B cell (primary cell): ENCODE data around the gene LTA4H. TPM values are rescaled to one million over a fixed set of nuclear protein-coding genes. Genes with fewer than 3 reads are reported as not detected.

Experiments used
- ATAC-seq: fragments of 200-7000 bp; cut with Tn5 transposase; one replicate; pipeline ENCODE4 v1.10.0; 2021; ENCODE audit warnings: low read depth, mild to moderate bottlenecking, moderate number of reproducible peaks, moderate library complexity
- CTCF ChIA-PET: fragments of 350-600 bp; sonication (Branson Sonifier 250); formaldehyde crosslinking; loops from one replicate; lab custom pipeline; 2021; ENCODE audit warnings: antibody characterized with exemption, inconsistent platforms; lab: Charles Lee
- POLR2A ChIA-PET: fragments of 350-600 bp; sonication (Branson Sonifier 250); formaldehyde crosslinking; loops from one replicate; lab custom pipeline; 2021; ENCODE audit warnings: antibody characterized with exemption; lab: Charles Lee
- DNase-seq: peaks from one replicate; pipeline ENCODE4 v3.0.0; 2013
- H2AFZ ChIP-seq: 2 replicates; pipeline ENCODE4 v1.6.1; 2012; ENCODE audit warnings: mild to moderate bottlenecking, low read depth, low read length; ENCODE audit not compliant: insufficient read depth, poor library complexity, severe bottlenecking
- H3K27ac ChIP-seq, 2 donors: 1 replicate in 1 of 2; 2 replicates in 1 of 2; pipeline ENCODE4 v1.5.1; 2012 to 2013; ENCODE audit warnings: low read length in 2 of 2, mild to moderate bottlenecking in 2 of 2, moderate library complexity in 1 of 2
- H3K27me3 ChIP-seq, 4 experiments: fragments of 200-600 bp in 1 of 4; sonication (generic) in 1 of 4; replicated peaks in 1 of 4; 1 replicate in 2 of 4; 2 replicates in 2 of 4; pipeline versions ENCODE4 v1.6.1 to v1.7.0; 2013 to 2016; ENCODE audit warnings: low read length in 3 of 4, mild to moderate bottlenecking in 2 of 4, mixed read lengths in 1 of 4, moderate library complexity in 1 of 4; ENCODE audit not compliant: insufficient read depth in 4 of 4, control insufficient read depth in 3 of 4; ENCODE audit errors: control extremely low read depth in 1 of 4
- H3K36me3 ChIP-seq, 2 experiments: replicated peaks in 1 of 2; 1 replicate in 1 of 2; 2 replicates in 1 of 2; pipeline versions ENCODE4 v1.6.1 to v1.7.1; 2013; ENCODE audit warnings: low read length in 1 of 2; ENCODE audit not compliant: insufficient read depth in 2 of 2, control insufficient read depth in 1 of 2; ENCODE audit errors: control extremely low read depth in 1 of 2, extremely low read depth in 1 of 2
- H3K4me1 ChIP-seq, 2 donors: fragments of 200-600 bp in 1 of 2; sonication (generic) in 1 of 2; 1 replicate in 1 of 2; 2 replicates in 1 of 2; pipeline versions ENCODE4 v1.5.1 to v1.6.1; 2013 to 2017; ENCODE audit warnings: low read length in 2 of 2; ENCODE audit not compliant: control insufficient read depth in 2 of 2, insufficient read depth in 2 of 2
- H3K4me2 ChIP-seq: replicated peaks from 2 replicates; pipeline ENCODE3; 2012; ENCODE audit warnings: mild to moderate bottlenecking, low read depth, low read length; ENCODE audit not compliant: poor library complexity, severe bottlenecking
- H3K4me3 ChIP-seq, 5 experiments: fragments of 200-600 bp in 1 of 5; sonication (generic) in 1 of 5; 1 replicate in 3 of 5; 2 replicates in 2 of 5; pipeline versions ENCODE4 v1.5.1 to v1.7.0; 2011 to 2016; ENCODE audit warnings: low read length in 4 of 5, mild to moderate bottlenecking in 4 of 5, low read depth in 2 of 5, control low read depth in 1 of 5, moderate library complexity in 1 of 5; ENCODE audit not compliant: insufficient read depth in 1 of 5; ENCODE audit errors: control extremely low read depth in 1 of 5, extremely low read depth in 1 of 5
- H3K79me2 ChIP-seq: fragments of 200-600 bp; sonication (generic); one replicate; pipeline ENCODE4 v1.6.0; 2016; ENCODE audit warnings: low read length; ENCODE audit not compliant: control insufficient read depth, insufficient read depth
- H3K9ac ChIP-seq: fragments of 200-600 bp; sonication (generic); 2 replicates; pipeline ENCODE4 v1.6.1; 2017; ENCODE audit warnings: mild to moderate bottlenecking, low read length, moderate library complexity
- H3K9me3 ChIP-seq, 3 donors: one replicate each; pipeline versions ENCODE4 v1.6.1 to v1.7.1; 2013; ENCODE audit warnings: low read length in 2 of 3; ENCODE audit not compliant: control insufficient read depth in 2 of 3, insufficient read depth in 1 of 3; ENCODE audit errors: control extremely low read depth in 1 of 3
- H4K20me1 ChIP-seq: 2 replicates; pipeline ENCODE4 v1.6.0; 2012; ENCODE audit warnings: mild to moderate bottlenecking, low read length; ENCODE audit not compliant: insufficient read depth, control insufficient read depth, poor library complexity, severe bottlenecking
- H3K27ac Mint-ChIP-seq: one replicate; pipeline ENCODE4 v1.8.0; 2021; ENCODE audit warnings: mixed read lengths
- H3K27me3 Mint-ChIP-seq: one replicate; pipeline ENCODE4 v1.8.0; 2021; ENCODE audit warnings: mixed read lengths
- H3K4me1 Mint-ChIP-seq: one replicate; pipeline ENCODE4 v1.8.0; 2021; ENCODE audit warnings: mixed read lengths
- H3K4me3 Mint-ChIP-seq: one replicate; pipeline ENCODE4 v1.8.0; 2021; ENCODE audit warnings: mixed read lengths
- H3K9me3 Mint-ChIP-seq: one replicate; pipeline ENCODE4 v1.8.0; 2022; ENCODE audit warnings: mixed read lengths; ENCODE audit not compliant: insufficient read depth
- EZH2 ChIP-seq: IDR thresholded peaks from 2 replicates; pipeline ENCODE4 v1.6.1; 2012; ENCODE audit warnings: borderline replicate concordance, low read depth, mild to moderate bottlenecking, moderate library complexity, low read length; ENCODE audit not compliant: insufficient read depth, poor library complexity, severe bottlenecking
- WGBS: methylation state at CpG from one replicate; pipeline ENCODE4 v1.1.5; 2013; ENCODE audit warnings: missing lambda C conversion rate; ENCODE audit not compliant: insufficient coverage; 5-methylcytosine and 5-hydroxymethylcytosine counted together
- intact Hi-C: fragments of 100-400 bp; cut with micrococcal nuclease; formaldehyde crosslinking; loops from one replicate; pipeline ENCODE4 v1.10.0; 2022
- polyA plus RNA-seq: library from polyadenylated mRNA; depleted of rRNA; stranded (reverse); fragments of >200 nt; gene quantifications from 2 replicates; pipeline ENCODE4 v1.2.3, GENCODE V29; 2012
- total RNA-seq, 2 donors: library from RNA; stranded (reverse); fragments of 120-200 nt in 1 of 2; gene quantifications; 1 replicate in 1 of 2; 2 replicates in 1 of 2; pipeline versions ENCODE4 v1.2.3 to v1.2.4, GENCODE V29; 2013 to 2022
- TF ChIP-seq, protein P1 (sequence below): fragments of 200-600 bp; IDR thresholded peaks from one replicate; pipeline ENCODE4 v1.8.0; 2022; ENCODE audit warnings: antibody characterized with exemption, mild to moderate bottlenecking

The LTA4H gene
- total and polyA plus RNA-seq, 2 donors (not counting 1 experiment from before 2014, with no cell fraction given): 153 to 167 TPM

DNA sequence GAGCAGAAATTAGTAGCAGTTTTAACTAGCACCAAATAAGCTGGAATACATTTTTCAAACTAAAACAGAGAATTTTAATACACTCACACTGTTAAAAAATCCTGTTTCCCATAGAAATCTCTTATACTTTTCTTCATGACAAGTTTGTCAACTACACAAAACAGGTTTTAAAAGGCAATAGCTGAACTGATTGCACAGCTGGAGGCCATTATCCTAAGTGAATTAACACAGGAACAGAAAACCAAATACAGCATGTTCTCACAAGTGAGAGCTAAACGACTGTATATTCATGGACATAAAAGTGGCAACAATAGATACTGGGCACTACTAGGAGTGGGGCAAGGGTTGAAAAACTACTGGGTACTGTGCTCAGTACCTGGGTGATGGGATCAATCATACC lies 27.7 kb downstream of the LTA4H start:
- DNase-seq (no peak), ATAC-seq (no peak)
- CTCF ChIA-PET: interaction anchor here (0.7 to 1.6 kb wide), 3 partner anchors 9 to 50 kb away, joined by 3 to 9 read pairs (median 3); no protein-coding TSS in a partner anchor
- H3K9me3 Mint-ChIP-seq: no peaks in the 10 kb centered on the region
- whole genome bisulfite sequencing: no CpG with 5 or more reads among the region's 1 CpG
- Histone ChIP-seq H3K4me2 (no peak overlapping the region), H3K4me1 (no peaks in the 10 kb centered on the region), H3K27ac (no peak overlapping the region), H3K9me3 (no peaks in the 10 kb centered on the region), H3K79me2 (no peaks in the 10 kb centered on the region), H3K4me3 (no peak overlapping the region), H2AFZ (no peak overlapping the region), H3K27me3 (no peaks in the 10 kb centered on the region), H3K9ac (no peak overlapping the region), H4K20me1 (no peaks in the 10 kb centered on the region), H3K36me3 (peaks cover 19 to 95% of the 10 kb centered on the region in 2 experiments)
- POLR2A ChIA-PET: no interaction called here
- no peak overlapping the region for H3K4me3 Mint-ChIP-seq
- H3K27ac Mint-ChIP-seq: no peak overlapping the region
- H3K4me1 Mint-ChIP-seq: no peaks in the 10 kb centered on the region
- TF ChIP-seq EZH2: no peak
- TF ChIP-seq, protein P1, sequence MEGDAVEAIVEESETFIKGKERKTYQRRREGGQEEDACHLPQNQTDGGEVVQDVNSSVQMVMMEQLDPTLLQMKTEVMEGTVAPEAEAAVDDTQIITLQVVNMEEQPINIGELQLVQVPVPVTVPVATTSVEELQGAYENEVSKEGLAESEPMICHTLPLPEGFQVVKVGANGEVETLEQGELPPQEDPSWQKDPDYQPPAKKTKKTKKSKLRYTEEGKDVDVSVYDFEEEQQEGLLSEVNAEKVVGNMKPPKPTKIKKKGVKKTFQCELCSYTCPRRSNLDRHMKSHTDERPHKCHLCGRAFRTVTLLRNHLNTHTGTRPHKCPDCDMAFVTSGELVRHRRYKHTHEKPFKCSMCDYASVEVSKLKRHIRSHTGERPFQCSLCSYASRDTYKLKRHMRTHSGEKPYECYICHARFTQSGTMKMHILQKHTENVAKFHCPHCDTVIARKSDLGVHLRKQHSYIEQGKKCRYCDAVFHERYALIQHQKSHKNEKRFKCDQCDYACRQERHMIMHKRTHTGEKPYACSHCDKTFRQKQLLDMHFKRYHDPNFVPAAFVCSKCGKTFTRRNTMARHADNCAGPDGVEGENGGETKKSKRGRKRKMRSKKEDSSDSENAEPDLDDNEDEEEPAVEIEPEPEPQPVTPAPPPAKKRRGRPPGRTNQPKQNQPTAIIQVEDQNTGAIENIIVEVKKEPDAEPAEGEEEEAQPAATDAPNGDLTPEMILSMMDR: no peak
- no peaks in the 10 kb centered on the region for H3K27me3 Mint-ChIP-seq
- intact Hi-C loops: no loop called here

- TF ChIP-seq, protein P1: no peak
- no peak for TF ChIP-seq EZH2
- ChIA-PET POLR2A (no interaction called here), CTCF (interaction anchor here (0.5 kb wide), 1 partner anchor 401 kb away, joined by 3 read pairs; no protein-coding TSS in a partner anchor)
- Histone ChIP-seq H3K4me2 (no peak overlapping the region), H3K79me2 (no peaks in the 10 kb centered on the region), H3K4me1 (no peaks in the 10 kb centered on the region), H3K27me3 (no peaks in the 10 kb centered on the region), H3K9ac (no peak overlapping the region), H3K36me3 (peaks cover 16 to 90% of the 10 kb centered on the region in 2 experiments), H3K4me3 (no peak overlapping the region), H2AFZ (no peak overlapping the region), H3K9me3 (no peaks in the 10 kb centered on the region), H4K20me1 (no peaks in the 10 kb centered on the region), H3K27ac (no peak overlapping the region)
- DNase-seq: no peak
- WGBS: no CpG with 5 or more reads among the region's 1 CpG
- intact Hi-C loops: no loop called here
- no peak for ATAC-seq
- H3K4me1 Mint-ChIP-seq: no peaks in the 10 kb centered on the region
- no peaks in the 10 kb centered on the region for H3K9me3 Mint-ChIP-seq
- no peak overlapping the region for H3K4me3 Mint-ChIP-seq
- H3K27me3 Mint-ChIP-seq: no peaks in the 10 kb centered on the region
- H3K27ac Mint-ChIP-seq: no peak overlapping the region
These were observed 28.7 kb downstream of the LTA4H start for GRCh38 chr12:96006727-96007126.
